ENCODE data around the gene OGFOD3.

- no peak for TF ChIP-seq CTCF (IDR thresholded peaks at IDR 0.05; ENCODE audit: poor library complexity)
- TF ChIP-seq EZH2 (IDR thresholded peaks at IDR 0.05; ENCODE audit: borderline replicate concordance) = no peak
- no peak for TF ChIP-seq EZH2phosphoT487 (IDR thresholded peaks at IDR 0.05; ENCODE audit: low read depth, severe bottlenecking, unreplicated experiment)
Measured at GRCh38 chr17:82440469-82440981, 22.1 kb upstream of the OGFOD3 start.

Measured in hepatocyte (in vitro differentiated cells).